ENCODE measurements around the gene SCFD1. TPM values are rescaled to one million over a fixed set of nuclear protein-coding genes. Genes with fewer than 3 reads are reported as not detected.
"Not testable (repeated sequence)": the region's sequence is repeated elsewhere in the genome, so short reads cannot be mapped to it uniquely, and the experiment has no call there.

SCFD1 gene
- total RNA-seq, 2 experiments from 2014 or later = 65.1 to 72.6 TPM

DNA sequence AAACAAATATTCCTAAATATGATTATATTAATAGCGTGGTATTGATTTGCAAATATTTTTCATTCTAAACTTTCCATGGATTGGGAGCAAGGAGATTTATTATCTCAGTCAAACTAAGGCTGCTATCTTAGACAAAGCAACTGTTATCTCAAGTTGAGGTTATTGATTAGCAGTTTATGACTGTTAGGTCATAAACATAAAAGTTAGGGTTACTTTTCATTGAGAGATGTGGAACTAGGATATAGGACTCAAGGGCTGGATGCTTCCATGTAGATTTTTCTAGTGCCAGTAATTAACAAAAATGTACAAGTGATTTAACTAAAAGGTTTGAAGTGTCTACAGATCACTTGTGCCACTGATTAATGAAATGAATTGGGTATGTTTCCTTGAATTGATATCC is 19.1 kb downstream of the SCFD1 start:
- ChIA-PET POLR2A (interaction anchor here (1.9 kb wide), 1 partner anchor 19 kb away, joined by 6 read pairs; the partner anchor contains the start of gene SCFD1), CTCF (ENCODE audit: unreplicated experiment) (no interaction called here)
- H3K4me3 ChIP-seq (ENCODE audit: low read depth, low read length, poor library complexity, severe bottlenecking) = no peak overlapping the region
- H3K79me2 ChIP-seq (ENCODE audit: insufficient read depth, low read depth, low read length) = peaks cover 4% of the 10 kb centered on the region; the same call in 1 of the 2 replicates
- no peak overlapping the region for H3K27ac ChIP-seq (ENCODE audit: low read depth, low read length, poor library complexity, severe bottlenecking)
- TF ChIP-seq, protein P1, sequence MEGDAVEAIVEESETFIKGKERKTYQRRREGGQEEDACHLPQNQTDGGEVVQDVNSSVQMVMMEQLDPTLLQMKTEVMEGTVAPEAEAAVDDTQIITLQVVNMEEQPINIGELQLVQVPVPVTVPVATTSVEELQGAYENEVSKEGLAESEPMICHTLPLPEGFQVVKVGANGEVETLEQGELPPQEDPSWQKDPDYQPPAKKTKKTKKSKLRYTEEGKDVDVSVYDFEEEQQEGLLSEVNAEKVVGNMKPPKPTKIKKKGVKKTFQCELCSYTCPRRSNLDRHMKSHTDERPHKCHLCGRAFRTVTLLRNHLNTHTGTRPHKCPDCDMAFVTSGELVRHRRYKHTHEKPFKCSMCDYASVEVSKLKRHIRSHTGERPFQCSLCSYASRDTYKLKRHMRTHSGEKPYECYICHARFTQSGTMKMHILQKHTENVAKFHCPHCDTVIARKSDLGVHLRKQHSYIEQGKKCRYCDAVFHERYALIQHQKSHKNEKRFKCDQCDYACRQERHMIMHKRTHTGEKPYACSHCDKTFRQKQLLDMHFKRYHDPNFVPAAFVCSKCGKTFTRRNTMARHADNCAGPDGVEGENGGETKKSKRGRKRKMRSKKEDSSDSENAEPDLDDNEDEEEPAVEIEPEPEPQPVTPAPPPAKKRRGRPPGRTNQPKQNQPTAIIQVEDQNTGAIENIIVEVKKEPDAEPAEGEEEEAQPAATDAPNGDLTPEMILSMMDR (conservative IDR thresholded peaks at IDR 0.05; ENCODE audit: low read length) = no peak
- TF ChIP-seq EZH2phosphoT487 (IDR thresholded peaks at IDR 0.05; ENCODE audit: borderline replicate concordance, low read depth, low read length) = no peak
- intact Hi-C loops (cut with micrococcal nuclease; ENCODE audit: unreplicated experiment) = no loop called here
- H4K20me1 ChIP-seq (ENCODE audit: insufficient read depth, low read length) = no peaks in the 10 kb centered on the region
- H3K9me2 ChIP-seq (ENCODE audit: insufficient read depth, low read length) = no peaks in the 10 kb centered on the region
- H2AFZ ChIP-seq (ENCODE audit: low read length) = no peak overlapping the region
- H3K36me3 ChIP-seq (ENCODE audit: insufficient read depth, low read length) = peaks cover 93% of the 10 kb centered on the region
- no peak for DNase-seq (ENCODE audit: low spot score)
- H3K4me2 ChIP-seq (ENCODE audit: low read length) = no peak overlapping the region
- BruUV-seq (replicated peaks) = no TSS peak
- no peaks in the 10 kb centered on the region; the same call in 1 of the 2 replicates for H3K9me3 ChIP-seq (ENCODE audit: low read length)
- H3K4me1 ChIP-seq (ENCODE audit: insufficient read depth, low read length, poor library complexity, severe bottlenecking) = no peaks in the 10 kb centered on the region

DNA sequence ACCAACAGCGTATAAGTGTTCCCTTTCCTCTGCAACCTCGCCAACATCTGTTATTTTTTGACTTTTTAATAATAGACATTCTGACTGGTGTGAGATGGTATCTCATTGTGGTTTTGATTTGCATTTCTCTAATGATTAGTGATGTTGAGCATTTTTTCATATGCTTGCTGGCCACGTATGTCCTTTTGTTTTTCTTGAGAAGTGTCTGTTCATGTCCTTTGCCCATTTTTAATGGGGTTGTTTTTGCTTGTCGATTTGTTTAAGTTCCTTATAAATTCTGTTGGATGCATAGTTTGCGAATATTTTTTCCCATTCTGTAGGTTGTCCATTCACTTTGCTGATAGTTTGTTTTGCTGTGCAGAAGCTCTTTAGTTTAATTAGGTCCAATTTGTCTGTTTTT is 22.3 kb downstream of the SCFD1 start:
- H4K20me1 ChIP-seq (ENCODE audit: insufficient read depth, low read length); H3K27ac ChIP-seq (ENCODE audit: low read depth, low read length, poor library complexity, severe bottlenecking); H3K4me3 ChIP-seq (ENCODE audit: low read depth, low read length, poor library complexity, severe bottlenecking); BruUV-seq (replicated peaks); H2AFZ ChIP-seq (ENCODE audit: low read length); intact Hi-C loops (cut with micrococcal nuclease; ENCODE audit: unreplicated experiment); H3K9me2 ChIP-seq (ENCODE audit: insufficient read depth, low read length); DNase-seq (ENCODE audit: low spot score); H3K9me3 ChIP-seq (ENCODE audit: low read length); H3K4me1 ChIP-seq (ENCODE audit: insufficient read depth, low read length, poor library complexity, severe bottlenecking); CTCF ChIA-PET (ENCODE audit: unreplicated experiment); H3K79me2 ChIP-seq (ENCODE audit: insufficient read depth, low read depth, low read length); H3K4me2 ChIP-seq (ENCODE audit: low read length): not testable (repeated sequence)
- POLR2A ChIA-PET = interaction anchor here (1.1 kb wide), 1 partner anchor 13 kb away, joined by 6 read pairs; no protein-coding TSS in a partner anchor
- peaks cover 89% of the 10 kb centered on the region for H3K36me3 ChIP-seq (ENCODE audit: insufficient read depth, low read length)

DNA sequence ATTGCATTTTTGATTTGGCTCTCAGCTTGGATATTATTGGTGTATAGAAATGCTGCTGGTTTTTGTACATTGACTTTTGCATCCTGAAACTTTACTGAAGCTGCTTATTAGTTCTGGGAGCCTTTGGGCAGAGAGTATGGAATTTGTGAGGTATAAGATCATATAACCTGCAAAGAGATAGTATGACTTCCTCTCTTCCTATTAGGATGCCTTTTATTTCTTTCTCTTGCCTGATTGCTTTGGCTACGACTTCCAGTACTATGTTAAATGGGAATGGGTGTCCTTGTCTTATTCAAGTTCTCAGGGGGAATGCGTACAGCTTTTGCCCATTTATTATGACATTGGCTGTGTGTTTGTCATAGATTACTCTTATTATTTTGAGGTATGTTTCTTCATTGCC is 23.5 kb downstream of the SCFD1 start:
- BruUV-seq (replicated peaks) = no TSS peak
- Histone ChIP-seq H3K36me3 (ENCODE audit: insufficient read depth, low read length) (peaks cover 90% of the 10 kb centered on the region), H3K4me2 (ENCODE audit: low read length) (no peak overlapping the region), H3K27ac (ENCODE audit: low read depth, low read length, poor library complexity, severe bottlenecking) (no peak overlapping the region), H3K4me3 (ENCODE audit: low read depth, low read length, poor library complexity, severe bottlenecking) (no peak overlapping the region), H3K4me1 (ENCODE audit: insufficient read depth, low read length, poor library complexity, severe bottlenecking) (no peaks in the 10 kb centered on the region), H4K20me1 (ENCODE audit: insufficient read depth, low read length) (no peaks in the 10 kb centered on the region), H3K9me3 (ENCODE audit: low read length) (no peaks in the 10 kb centered on the region; the same call in 1 of the 2 replicates), H3K9me2 (ENCODE audit: insufficient read depth, low read length) (no peaks in the 10 kb centered on the region), H2AFZ (ENCODE audit: low read length) (no peak overlapping the region), H3K79me2 (ENCODE audit: insufficient read depth, low read depth, low read length) (peaks cover 4% of the 10 kb centered on the region; the same call in 1 of the 2 replicates)
- POLR2A ChIA-PET = no interaction called here
- TF ChIP-seq, protein P1 (conservative IDR thresholded peaks at IDR 0.05; ENCODE audit: low read length) = no peak
- no peak for TF ChIP-seq EZH2phosphoT487 (IDR thresholded peaks at IDR 0.05; ENCODE audit: borderline replicate concordance, low read depth, low read length)
- DNase-seq (ENCODE audit: low spot score) = no peak
- intact Hi-C loops (cut with micrococcal nuclease; ENCODE audit: unreplicated experiment) = no loop called here
- CTCF ChIA-PET (ENCODE audit: unreplicated experiment) = no interaction called here
